Activated gamma-delta T cell treated with anti-CD3 and anti-CD28 coated beads, Interleukin-2, amount 50 U/mL, for 16 hours (primary cell): Measurements from ENCODE around the gene IRAK1.

Source experiments
- DNase-seq: peaks from one replicate; pipeline ENCODE4 v3.0.0-alpha.2; 2020; ENCODE audit warnings: low read depth

The IRAK1 gene

GRCh38 chrX:154040307-154040756 is 20.6 kb upstream of the IRAK1 start:
- no peak for DNase-seq

GRCh38 chrX:154039577-154039976 is 19.9 kb upstream of the IRAK1 start:
- DNase-seq: no peak

GRCh38 chrX:154038656-154039055 is 19.0 kb upstream of the IRAK1 start:
- no peak for DNase-seq

GRCh38 chrX:154037754-154038153 is 18.1 kb upstream of the IRAK1 start:
- no peak for DNase-seq

- DNase-seq: no peak
Observed at GRCh38 chrX:154036513-154036912, 16.8 kb upstream of the IRAK1 start.

GRCh38 chrX:154033848-154034247 is 14.1 kb upstream of the IRAK1 start:
- DNase-seq: no peak

GRCh38 chrX:154032653-154033052 is 13.0 kb upstream of the IRAK1 start:
- no peak for DNase-seq

- DNase-seq: no peak
Observed at GRCh38 chrX:154032160-154032559, 12.5 kb upstream of the IRAK1 start.

GRCh38 chrX:154030715-154031305 is 11.1 kb upstream of the IRAK1 start:
- no peak for DNase-seq

GRCh38 chrX:154030266-154030665 is 10.6 kb upstream of the IRAK1 start:
- DNase-seq: no peak

GRCh38 chrX:154029439-154029838 is 9.7 kb upstream of the IRAK1 start:
- DNase-seq: no peak

GRCh38 chrX:154028502-154029184 is 8.9 kb upstream of the IRAK1 start:
- no peak for DNase-seq

- no peak for DNase-seq
Observed at GRCh38 chrX:154027986-154028385, 8.3 kb upstream of the IRAK1 start.

- no peak for DNase-seq
Observed at GRCh38 chrX:154027022-154027402, 7.3 kb upstream of the IRAK1 start.

- DNase-seq: no peak
Observed at GRCh38 chrX:154026136-154027021, 6.7 kb upstream of the IRAK1 start.

GRCh38 chrX:154025230-154025629 is 5.5 kb upstream of the IRAK1 start:
- no peak for DNase-seq

GRCh38 chrX:154024271-154024670 is 4.6 kb upstream of the IRAK1 start:
- no peak for DNase-seq

- no peak for DNase-seq
Observed at GRCh38 chrX:154023276-154024000, 3.7 kb upstream of the IRAK1 start.

GRCh38 chrX:154022108-154022507 is 2.4 kb upstream of the IRAK1 start:
- no peak for DNase-seq

GRCh38 chrX:154021131-154021611 is 1.5 kb upstream of the IRAK1 start:
- DNase-seq: no peak

GRCh38 chrX:154020536-154021115 is 924 bp upstream of the IRAK1 start:
- DNase-seq: no peak
